Gastroesophageal sphincter (tissue), 3 donors: Measurements from ENCODE around the gene TCF12.

Experiments
- EP300 ChIP-seq: sonication (generic); formaldehyde crosslinking; IDR thresholded peaks from one replicate; pipeline ENCODE4 v1.6.1; 2017; ENCODE audit warnings: antibody characterized with exemption, mild to moderate bottlenecking
- POLR2A ChIP-seq, 2 donors: fragments of 450-650 bp; IDR thresholded peaks; one replicate each; pipeline ENCODE4 v1.6.1; 2017; ENCODE audit warnings: antibody characterized with exemption in 2 of 2, mild to moderate bottlenecking in 2 of 2, moderate library complexity in 1 of 2
- POLR2AphosphoS5 ChIP-seq: sonication (generic); formaldehyde crosslinking; IDR thresholded peaks from one replicate; pipeline ENCODE4 v1.6.1; 2017; ENCODE audit warnings: antibody characterized with exemption
- TF ChIP-seq, protein P1 (sequence below), 4 experiments: fragments of 200-600 bp in 2 of 4; fragments of 450-650 bp in 2 of 4; sonication (generic) in 1 of 4; IDR thresholded peaks; one replicate each; pipeline ENCODE4 v1.5.1; 2017 to 2019; ENCODE audit warnings: antibody characterized with exemption in 4 of 4, mild to moderate bottlenecking in 2 of 4, moderate library complexity in 2 of 4

DNA sequence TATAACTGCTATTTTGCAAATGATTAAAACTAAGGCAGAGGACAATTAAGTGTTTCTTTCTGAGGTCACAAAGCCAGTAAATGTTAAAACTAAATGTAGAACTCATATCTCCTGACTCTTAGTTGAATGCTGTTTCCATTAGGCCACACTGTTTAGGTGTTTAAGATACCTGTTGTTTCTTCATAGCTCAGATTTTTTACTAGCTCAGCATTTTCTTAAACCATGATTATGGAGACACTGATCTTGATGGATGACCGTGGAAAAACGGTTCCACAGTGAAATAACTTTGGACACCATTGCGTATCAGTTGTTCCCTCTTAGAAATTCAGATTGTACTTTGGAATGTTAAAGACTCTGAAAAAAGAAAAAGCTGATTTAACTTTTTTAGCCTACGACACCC is 177.5 kb downstream of the TCF12 start:
- TF ChIP-seq, protein P1, sequence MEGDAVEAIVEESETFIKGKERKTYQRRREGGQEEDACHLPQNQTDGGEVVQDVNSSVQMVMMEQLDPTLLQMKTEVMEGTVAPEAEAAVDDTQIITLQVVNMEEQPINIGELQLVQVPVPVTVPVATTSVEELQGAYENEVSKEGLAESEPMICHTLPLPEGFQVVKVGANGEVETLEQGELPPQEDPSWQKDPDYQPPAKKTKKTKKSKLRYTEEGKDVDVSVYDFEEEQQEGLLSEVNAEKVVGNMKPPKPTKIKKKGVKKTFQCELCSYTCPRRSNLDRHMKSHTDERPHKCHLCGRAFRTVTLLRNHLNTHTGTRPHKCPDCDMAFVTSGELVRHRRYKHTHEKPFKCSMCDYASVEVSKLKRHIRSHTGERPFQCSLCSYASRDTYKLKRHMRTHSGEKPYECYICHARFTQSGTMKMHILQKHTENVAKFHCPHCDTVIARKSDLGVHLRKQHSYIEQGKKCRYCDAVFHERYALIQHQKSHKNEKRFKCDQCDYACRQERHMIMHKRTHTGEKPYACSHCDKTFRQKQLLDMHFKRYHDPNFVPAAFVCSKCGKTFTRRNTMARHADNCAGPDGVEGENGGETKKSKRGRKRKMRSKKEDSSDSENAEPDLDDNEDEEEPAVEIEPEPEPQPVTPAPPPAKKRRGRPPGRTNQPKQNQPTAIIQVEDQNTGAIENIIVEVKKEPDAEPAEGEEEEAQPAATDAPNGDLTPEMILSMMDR (IDR thresholded peaks at IDR 0.05), result no peak
- TF ChIP-seq POLR2A (IDR thresholded peaks at IDR 0.05) (no peak), POLR2AphosphoS5 (no peak), EP300 (no peak)
